ENCODE measurements around the gene ANKRD11.
"Not testable (repeated sequence)": the region's sequence is repeated elsewhere in the genome, so short reads cannot be mapped to it uniquely, and the experiment has no call there.

Gene ANKRD11

GRCh38 chr16:89314854-89315253, 175.5 kb downstream of the ANKRD11 start:
- DNase-seq (ENCODE audit: low read depth) = no peak

DNA sequence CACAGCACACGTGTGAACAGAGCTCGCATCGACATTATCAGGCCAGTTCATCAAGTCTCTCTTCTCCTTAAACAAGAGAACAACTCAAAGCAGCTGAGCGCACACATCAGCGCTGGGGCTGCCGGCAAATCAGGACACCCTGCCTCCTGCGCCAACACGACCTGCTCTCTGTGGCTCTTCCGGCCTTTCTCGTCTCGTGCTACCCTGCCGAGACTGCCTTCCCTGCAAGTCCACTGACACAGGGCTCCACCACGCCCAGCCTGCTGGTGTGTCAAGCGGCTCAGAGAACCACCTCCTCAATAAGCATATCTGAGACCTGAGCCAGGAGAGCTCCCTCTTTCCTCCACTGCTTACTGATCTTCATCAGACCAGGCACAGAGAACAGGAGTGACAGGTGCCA, 176.0 kb downstream of the ANKRD11 start:
- DNase-seq (ENCODE audit: low read depth) = no peak

DNA sequence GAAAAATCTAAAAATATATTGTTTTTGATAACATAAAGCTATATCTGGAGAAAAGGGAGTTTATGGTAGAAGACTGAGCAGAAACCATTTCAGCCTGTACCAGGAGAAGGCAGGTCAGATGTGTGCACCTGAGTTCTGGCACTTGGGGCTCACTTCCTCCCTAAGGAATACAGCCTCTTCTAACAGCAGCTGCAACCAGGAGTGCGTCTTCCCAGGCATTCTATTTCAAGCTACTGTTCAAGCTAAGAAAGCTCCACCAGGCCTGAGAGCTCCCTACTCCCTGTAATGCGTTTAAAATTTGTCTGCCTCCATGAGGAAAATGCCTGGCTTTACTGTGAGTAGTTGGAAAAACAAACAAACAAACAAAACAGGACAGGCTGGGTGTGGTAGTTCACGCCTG, 176.8 kb downstream of the ANKRD11 start:
- DNase-seq (ENCODE audit: low read depth) = no peak

DNA sequence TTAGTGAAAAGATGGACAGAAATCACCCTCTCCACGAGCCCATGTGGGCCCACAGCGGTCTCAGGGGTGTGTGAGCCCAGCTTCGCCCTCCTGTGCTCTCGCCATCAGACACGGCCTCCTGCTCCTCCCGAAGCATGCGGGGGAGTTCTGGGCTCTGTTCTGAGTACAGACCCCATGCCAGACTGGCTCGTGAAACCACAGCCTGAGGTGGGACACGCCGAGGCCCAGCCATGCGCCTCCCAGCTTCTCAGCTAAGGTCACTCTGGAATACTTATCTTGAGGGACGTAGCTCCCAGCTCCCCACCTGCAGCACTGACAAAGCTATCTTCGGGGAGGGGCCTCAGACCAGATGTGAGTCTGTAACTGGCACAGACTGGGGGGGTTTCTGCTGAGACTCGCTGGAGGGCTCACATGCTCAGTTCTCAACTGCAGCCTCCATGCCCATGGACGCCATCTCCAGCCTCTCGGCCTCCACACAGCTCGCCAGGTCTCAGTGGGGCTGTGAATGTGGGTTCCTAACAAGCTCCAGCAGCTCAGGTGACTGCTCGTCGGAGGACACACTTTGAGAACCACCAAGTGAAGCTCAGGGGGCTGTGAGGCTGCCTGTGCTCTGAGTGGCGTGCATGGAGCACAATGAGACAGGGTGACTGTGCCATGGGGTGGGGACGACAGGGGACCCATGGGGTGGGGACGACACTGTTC, 177.6 kb downstream of the ANKRD11 start:
- DNase-seq (ENCODE audit: low read depth) = no peak

- no peak for DNase-seq (ENCODE audit: low read depth)
Observed at GRCh38 chr16:89312194-89312593, 178.2 kb downstream of the ANKRD11 start.

DNA sequence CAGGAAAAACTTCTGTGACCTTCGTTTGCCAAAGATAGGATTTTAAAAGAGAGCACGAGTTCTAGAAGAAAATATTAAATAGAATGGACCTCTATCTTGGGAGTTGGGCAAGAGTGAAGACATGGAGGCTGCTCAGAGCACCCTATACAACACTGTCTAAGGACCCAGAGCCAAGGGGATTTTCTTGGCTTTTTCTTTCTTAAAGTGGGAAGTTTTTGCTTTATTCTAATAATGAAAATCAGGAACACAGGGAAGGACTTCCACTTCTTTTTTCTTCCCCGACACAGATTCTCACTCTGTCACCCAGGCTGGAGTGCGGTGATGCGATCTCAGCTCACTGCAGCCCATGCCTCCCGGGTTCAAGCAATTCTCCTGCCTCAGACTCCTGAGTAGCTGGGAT, 178.7 kb downstream of the ANKRD11 start:
- no peak for DNase-seq (ENCODE audit: low read depth)

- no peak for DNase-seq (ENCODE audit: low read depth)
Observed at GRCh38 chr16:89309438-89310122, 180.8 kb downstream of the ANKRD11 start.

DNA sequence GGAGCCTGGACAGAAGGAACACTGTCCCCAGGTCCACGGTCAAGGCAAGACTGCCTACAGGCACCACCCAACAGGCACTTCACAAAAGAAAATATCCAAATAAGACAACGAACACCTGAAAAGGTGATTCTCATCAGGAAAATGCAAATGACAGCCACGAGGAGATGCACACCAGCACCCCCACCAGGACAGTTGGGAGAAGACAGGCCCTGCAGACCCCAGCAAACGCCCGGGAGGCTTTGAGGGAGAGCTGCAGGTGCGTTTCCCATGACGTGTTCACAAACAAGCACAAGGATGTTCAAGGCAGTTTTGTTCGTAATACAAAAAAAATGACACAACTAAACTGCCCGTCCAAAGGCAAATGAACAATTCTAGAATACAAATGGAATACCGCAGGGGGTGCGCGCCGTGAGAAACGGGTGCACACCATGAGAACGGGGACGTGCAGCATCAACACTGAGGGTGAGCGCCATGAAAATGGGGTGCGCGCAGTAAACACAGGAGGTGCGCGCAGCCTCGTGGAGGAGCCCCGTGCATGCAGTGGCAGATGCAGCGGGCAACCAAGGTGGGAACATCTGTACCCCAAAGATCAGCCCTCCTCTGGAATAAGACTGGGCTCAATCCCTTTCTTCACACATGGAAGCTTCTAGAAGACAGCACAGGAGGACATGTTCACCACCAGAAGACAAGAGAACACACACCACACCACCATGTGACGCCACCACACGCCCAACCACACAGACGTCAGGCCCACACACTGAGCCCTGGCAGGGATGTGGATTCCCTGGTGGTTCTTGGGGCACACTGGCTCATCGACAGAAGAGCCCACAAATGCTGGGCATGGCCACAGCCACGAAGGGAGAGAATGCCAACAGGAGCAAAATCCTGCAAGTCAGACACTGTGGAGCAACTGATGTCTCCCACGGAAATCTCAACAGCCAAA, 181.7 kb downstream of the ANKRD11 start:
- DNase-seq (ENCODE audit: low read depth) = no peak

DNA sequence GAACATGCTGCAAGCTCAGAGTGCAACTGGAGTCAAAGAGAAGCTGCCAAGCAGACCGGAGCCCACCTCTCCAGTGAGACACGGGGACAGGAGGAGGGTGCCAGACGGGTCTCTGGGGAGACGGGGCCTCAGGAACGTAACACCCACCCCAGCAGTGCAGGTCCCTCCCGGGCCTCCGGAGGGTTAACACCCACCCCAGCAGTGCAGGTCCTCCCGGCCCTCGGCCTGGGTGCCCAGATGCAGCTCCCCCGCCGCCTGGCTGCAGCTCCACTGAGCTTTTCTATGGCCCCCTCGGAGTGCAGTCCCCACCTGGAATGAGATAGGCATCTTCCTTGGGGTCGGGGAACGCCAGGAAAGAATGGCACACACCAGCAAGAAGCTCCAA, 182.9 kb downstream of the ANKRD11 start:
- no peak for DNase-seq (ENCODE audit: low read depth)

DNA sequence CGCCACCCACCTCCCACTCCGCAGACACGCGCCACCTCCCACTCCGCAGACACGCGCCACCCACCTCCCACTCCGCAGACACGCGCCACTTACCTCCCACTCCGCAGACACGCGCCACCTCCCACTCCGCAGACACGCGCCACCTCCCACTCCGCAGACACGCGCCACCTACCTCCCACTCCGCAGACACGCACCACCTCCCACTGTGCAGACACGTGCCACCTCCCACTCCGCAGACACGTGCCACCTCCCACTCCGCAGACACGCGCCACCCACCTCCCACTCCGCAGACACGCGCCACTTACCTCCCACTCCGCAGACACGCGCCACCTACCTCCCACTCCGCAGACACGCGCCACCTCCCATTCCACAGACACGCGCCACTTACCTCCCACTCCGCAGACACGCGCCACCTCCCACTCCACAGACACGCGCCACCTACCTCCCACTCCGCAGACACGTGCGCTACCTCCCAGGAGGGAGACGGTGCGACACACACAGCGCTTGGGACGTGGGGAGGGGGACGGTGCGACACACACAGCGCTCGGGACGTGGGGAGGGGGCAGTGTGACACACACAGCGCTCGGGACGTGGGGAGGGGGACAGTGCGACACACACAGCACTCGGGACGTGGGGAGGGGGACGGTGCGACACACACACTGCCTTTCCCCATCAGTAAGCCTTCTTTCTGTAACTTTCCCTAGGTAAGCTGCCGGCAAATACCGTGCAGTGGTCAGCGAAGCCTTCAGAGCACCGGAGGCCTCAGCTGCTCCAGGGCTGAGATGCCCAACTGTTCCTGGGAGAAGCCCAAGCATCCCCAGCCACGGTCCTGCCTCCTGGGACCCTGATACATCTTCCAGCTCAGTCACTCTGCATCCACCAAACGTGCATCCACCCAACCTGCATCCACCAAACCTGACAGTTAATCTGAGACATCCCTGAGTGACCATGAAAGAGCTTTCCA, 183.6 kb downstream of the ANKRD11 start:
- DNase-seq (ENCODE audit: low read depth) = not testable (repeated sequence)

GRCh38 chr16:89304941-89305705, 185.2 kb downstream of the ANKRD11 start:
- DNase-seq (ENCODE audit: low read depth) = no peak

- DNase-seq (ENCODE audit: low read depth) = no peak
Observed at GRCh38 chr16:89304181-89304851, 186.0 kb downstream of the ANKRD11 start.

DNA sequence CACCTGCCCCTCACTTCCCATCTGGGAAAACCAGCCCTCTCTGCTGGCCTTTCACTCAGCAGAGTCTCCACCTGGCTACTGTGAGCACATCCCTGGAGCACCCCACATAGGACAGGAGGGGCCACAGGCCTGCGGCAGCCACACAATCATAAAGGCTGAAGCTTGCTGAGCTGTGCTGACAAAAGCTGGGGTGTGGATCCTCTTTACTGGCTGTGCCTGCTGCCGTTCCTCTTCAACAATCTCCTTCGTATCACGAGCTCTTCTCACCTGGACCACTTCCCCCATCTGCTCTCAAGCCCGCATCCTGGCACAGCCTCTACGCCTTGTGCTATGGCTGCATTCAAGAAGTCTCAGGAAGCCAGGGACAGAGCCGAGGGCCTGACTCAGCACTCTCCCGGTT, 186.7 kb downstream of the ANKRD11 start:
- no peak for DNase-seq (ENCODE audit: low read depth)

DNA sequence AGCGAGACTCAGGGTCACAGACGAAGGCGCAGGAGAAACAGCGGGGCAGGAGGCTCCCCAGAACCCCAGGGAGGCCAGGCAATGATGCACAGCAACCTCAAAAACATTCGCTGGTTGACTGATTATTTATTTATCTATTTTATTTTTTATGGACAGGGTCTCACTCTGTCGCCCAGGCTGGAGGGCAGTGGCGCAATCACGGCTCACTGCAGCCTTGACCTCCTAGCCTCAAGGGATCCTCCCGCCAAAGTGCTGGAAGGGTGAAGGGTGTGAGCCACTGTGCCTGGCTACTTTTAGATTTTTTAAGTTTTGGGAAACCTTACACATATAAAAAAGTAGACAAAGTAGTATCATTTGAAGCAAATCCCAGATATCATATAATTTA, 189.4 kb downstream of the ANKRD11 start:
- no peak for DNase-seq (ENCODE audit: low read depth)

GRCh38 chr16:89300311-89300975, 189.9 kb downstream of the ANKRD11 start:
- DNase-seq (ENCODE audit: low read depth) = no peak

- DNase-seq (ENCODE audit: low read depth) = not testable (repeated sequence)
Observed at GRCh38 chr16:89299357-89300111, 190.8 kb downstream of the ANKRD11 start.

DNA sequence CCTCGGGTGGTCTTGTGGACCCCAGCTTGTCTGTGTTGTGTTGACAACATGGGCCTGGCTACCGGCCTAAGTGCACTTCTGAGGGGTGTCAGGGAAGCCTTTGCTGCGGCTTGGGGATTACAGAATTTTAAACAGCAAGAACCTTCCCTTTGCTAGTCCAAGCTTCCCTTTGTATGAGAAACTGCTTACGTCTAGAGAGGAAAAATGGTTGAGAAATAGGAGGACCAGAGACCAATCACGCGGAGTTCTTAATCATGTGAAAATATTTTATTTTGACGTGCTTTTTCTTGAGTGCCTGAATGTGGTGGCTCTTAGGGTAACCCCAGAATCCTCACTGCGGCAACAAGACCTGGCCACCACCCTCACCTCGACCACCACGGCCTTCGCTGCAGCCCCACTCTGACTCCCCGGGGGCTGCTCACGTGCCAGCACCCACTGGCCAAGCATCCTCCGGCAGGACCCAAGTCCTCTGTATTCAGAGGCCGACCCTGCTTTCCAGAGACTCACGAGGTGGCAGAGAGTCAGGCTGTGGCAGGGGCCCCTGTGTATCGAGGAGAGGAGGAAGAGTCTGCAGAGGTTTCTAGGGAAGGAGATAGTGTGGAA, 191.6 kb downstream of the ANKRD11 start:
- DNase-seq (ENCODE audit: low read depth) = no peak

DNA sequence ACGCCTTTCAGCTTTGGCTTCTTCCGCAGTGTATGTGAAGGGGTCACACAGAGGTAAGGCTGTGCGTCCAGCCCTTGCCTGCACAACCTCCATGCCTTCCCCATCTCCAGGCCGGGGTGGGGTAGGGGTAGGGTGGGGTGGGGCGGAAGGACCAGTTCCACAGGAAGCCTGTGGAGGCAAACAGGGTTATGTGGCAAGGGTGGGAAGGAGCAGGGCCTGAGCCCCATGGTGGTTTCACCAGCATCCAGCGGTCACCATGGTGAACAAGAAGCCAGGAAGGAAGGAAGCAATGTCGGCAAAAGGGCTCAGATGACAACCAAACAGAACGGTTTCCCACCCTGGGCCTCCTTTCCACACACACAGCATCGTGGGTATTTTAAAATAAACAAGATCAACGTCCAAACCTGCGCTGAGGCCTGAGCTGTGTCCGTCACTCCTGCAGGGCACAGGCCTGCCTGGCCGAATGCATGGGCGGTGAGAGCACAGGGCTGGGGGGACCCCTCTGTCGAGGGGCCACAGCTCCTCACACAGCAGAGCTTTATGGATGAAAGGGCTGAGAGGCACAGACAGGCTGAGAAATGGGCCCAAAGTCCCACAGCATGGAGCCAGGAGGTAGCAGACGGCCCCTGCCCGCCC, 192.3 kb downstream of the ANKRD11 start:
- DNase-seq (ENCODE audit: low read depth) = no peak
